Activated CD4-positive, alpha-beta T cell treated with anti-CD3 and anti-CD28 coated beads, Interleukin-2, amount 50 U/mL, for 24 hours (primary cell): ENCODE data around the gene TDP2.
"Not testable (repeated sequence)": the region's sequence is repeated elsewhere in the genome, so short reads cannot be mapped to it uniquely, and the experiment has no call there.

ENCODE experiments used
- DNase-seq, 2 donors: peaks; one replicate each; pipeline ENCODE4 v3.0.0-alpha.2; 2020; ENCODE audit warnings: low read depth in 1 of 2, low spot score in 1 of 2

The TDP2 gene

DNA sequence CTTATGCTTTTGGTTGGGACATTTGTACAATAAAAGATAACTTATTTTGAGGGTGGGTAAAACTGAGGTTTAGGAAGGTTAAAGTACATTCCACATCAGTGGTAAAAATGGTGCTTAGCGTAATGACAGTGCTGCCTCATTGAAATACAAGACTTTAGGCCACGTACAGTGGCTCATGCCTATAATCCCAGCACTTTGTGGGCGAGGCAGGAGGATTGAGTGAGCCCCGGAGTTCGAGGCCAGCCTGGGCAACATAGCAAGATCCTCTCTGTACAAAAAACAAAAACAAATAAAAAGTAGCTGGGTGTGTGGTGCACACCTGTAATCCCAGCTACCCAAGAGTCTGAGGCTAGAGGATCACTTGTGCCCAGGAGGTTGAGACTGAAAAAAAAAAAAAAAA, 18.4 kb downstream of the TDP2 start:
- DNase-seq: no peak

DNA sequence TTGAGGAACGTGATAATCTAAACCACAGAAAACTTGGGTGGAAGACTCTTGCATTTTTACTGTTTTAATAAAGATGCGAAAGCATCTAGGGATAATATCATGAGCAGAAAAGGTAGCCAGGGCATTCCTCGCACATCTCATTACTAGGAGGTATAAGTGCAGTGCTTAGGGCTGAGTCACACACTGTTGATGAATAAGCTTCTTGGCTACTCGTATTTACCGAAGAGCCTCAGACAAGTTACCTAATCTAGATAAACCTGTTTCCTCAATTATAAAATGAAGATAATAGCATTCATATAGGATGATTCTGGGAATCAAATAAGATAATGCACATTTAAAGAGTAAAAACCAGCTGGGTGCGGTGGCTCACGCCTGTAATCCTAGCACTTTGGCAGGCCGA, 19.9 kb downstream of the TDP2 start:
- no peak for DNase-seq

DNA sequence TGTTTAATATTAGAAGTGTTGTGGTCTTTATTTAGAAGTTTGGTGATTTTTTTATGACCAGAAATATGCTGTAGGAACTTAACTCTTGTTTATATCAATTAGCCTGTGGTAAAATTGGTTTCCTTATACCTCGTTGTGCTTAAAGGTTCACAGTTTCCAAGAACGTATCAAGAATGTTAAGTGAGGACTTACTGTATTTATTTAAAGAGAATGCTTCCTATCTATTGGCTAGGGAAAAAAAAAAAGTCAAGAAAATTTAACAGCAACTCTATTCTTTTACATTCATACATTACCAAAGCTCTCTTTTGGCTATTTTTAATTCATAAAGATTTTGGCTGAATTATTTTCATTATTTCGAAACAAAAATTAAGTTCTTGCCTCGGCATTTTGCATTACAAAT, 22.3 kb downstream of the TDP2 start:
- no peak for DNase-seq

DNA sequence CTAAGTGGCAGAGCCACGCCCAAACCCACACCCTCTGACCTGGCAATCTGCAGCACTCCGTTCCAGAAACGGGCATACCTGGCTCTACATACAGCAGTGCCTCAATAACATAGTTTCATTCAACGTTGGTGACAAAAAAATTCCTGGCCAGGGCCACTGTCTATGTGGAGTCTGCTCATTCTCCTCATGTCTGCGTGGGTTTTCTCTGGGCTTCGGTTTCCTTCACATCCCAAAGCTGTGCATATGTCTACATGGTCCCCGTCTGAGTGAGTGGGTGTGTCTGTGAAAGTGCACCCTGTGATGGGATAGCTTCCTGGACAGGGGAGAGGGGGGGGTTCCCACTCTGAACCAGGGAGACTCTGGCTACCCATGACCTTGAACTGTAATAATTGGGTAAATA, 22.8 kb downstream of the TDP2 start:
- no peak for DNase-seq

DNA sequence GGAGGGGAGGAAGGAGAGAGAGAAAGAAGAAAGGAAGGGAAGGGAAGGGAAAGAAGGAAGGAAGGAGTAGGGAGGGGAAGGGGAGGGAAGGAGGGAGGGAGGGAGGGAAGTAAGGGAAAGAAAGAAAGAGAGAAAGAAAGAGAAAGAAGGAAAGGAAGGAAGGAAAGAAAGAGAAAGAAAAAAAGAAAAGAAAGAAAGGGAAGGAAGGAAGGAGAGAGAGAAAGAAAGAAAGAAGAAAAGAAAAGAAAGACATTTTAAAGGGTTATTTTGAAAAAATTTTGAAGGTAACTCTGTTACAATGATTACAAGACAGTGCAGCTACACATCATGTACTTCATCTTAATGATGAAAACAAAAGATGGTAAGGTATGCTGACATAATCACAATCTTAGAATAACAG, 24.6 kb downstream of the TDP2 start:
- DNase-seq: no peak

DNA sequence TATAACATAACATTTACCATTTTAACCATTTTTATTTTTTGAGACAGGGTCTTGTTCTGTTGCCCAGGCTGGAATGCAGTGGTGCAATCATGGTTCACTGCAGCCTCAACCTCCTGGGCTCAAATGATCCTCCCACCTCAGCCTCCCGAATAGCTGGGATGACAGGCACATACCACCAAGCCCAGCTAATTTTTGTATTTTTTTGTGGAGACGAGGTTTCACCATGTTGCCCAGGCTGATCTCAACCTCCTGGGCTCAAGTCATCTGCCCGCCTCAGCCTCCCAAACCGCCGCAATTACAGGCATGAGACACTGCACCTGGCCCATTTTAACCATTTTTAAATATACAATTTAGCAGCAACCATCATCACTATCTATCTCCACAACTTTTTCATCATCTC, 26.1 kb downstream of the TDP2 start:
- DNase-seq: not testable (repeated sequence)

DNA sequence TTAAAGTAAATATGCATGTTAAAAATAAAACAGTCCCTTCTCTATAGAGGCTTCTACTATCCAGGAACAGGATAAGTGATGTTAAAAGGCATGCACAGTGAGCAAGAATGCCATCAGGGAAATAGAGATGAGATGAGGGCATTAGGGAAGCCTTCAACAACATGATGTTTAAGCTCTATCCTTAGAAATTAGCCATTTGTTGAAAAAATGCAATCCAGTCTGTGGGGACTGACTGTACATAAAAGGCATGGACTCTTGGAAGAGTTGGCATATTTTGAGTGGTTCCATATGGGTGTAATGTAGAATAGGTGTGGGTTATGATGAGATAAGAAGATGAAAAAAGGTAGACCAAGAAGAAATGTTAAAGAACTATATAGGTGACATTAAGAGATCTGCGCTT, 26.5 kb downstream of the TDP2 start:
- DNase-seq: no peak

DNA sequence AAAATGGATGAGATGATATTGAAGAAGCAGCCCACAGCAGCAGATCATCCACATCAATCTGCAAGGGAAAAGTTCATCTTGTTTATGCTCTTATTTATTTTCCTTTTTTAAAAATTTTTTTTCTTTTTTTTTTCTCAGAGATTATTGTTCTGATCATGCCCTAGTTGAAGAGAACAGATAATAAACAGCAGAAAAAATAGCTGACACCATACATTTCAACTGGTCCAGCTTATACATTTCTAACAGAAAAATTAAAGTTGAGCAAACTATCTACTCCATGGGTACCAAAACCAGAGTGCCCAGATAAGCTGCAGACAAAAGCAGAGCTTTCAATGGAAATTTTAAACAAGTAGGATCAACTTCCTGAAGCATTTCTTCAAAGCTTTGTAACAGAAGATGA, 30.0 kb downstream of the TDP2 start:
- no peak for DNase-seq

DNA sequence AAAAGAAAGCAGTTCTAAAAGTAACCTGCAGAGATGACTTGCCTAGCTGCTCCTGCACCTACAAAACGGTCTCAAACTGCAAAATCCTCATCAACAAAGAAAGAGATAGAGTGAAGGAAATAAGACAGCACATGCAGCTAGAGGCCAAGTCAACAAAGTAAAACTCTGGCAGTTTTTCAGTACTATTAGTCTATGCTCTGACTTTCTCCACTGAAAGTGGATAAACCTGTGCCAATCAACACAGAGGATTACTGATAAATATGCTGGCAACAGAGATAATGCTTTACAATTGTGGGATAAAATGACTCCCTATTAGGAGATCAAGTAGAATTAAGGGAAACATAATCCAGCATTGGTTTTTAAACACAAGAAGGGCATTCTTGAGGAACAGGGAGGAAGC, 34.1 kb downstream of the TDP2 start:
- DNase-seq: no peak

DNA sequence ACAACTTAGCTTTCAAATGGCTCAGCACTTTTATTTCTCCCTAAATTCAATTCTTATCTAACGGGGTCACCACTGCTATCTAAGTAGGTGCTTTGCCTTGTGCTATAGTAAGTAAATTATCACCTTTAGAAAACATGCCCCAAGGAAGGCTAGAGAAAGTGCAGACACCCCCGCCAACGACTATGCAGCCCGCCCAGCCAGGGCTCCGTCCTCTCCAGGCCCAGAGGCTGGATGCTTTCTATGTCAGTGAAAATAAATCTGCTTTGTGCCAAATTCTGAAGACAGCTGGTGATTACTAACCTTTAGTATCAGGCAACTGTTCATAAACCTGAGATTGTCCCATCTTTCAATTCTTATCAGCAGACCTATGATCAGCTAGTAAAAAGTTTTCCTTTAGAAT, 35.0 kb downstream of the TDP2 start:
- no peak for DNase-seq

DNA sequence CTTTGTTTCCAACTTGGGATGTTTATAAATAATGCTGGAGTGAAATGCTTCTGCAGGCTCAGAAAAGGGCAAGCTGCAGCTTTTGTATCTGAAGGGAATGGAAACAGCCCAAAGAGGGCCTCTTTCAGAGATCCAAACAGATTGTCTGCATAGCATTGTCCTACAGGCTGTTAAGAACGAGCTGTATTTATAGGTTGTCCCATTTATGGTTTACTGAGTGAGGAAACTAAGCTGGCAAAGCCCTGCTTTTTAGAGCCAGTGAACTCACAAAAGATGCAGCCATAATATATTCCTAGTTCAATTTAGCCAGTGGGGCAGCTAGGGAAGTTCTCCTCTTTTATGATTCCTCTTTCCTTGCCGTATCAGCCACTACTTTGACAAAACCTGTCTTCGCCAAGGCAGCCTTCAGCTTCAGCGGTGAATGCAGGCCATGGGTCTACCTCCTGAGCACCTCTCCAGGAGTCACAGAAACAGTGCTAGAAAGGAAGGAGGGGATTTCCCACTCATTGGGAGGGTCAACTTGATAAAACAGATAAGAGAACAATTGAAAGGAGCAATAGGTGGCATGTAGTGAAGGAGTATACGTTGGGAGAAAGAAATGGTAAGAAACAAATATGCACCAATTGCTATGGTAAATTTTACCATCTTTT, 35.7 kb downstream of the TDP2 start:
- no peak for DNase-seq

DNA sequence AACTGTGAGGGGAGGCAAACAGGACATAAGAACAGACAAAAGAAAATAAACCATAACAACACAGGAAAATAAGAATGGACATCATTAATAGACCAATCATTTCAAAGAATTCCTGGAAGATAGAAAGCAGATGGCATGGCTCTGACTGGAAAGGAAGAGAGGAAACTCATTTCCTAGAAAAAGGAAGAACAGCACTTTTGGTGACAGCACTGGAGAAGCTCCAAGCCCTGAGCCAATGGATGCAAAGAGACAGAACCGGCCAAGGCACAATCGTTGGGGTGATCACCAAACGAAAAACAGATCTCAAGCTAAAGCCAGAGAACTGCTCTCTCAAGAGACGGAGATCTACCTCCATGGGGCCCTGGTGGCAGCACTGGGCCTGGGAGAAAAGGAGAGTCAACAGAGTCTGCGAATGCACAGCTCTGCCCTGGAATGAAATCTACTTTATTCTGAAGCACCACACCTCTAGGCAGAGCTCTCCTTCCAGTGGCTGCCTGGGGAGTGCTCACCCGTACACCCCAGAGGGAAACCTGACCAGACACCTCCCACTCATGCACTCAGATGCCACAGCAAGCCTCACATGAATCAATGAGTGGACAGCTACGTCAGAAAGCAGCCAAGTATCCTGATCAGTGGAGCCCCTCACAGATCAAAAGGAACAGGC, 44.9 kb downstream of the TDP2 start:
- no peak for DNase-seq

DNA sequence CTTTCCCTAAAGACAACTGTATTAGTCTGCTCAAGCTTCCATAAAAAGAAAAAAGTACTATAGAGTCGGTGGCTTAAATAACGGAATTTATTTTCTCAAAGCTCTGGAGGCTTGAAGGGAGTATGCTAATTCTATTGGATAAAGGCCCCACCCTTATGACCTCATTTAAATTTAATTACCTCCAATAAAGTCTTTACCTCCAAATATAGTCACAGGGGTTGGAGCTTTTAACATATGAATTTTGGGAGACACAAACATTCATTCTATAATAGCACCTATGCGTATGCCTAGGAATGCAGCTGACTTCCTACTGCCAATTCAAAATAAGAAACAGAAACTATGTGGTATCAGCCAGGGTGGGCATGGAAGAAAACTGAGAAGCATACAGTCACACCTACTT, 46.1 kb downstream of the TDP2 start:
- DNase-seq: no peak

DNA sequence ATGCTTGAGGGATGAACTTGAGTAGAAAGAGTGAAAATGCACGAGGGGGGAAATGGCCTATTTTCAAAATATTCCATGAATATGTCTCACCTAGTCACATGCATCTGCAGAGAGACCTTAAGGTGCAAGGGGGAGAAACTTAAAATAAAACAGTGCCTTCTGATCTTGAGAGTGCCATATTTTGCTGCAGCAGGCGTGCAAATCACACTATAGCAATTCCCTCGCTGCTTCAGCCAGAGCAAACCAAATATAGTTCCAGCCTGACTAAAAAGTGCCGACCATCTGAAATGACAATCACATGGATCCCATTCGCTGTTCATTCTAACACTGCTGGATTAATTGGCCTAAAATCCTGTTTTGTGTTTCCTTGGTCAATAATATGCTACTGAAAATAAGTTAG, 47.0 kb downstream of the TDP2 start:
- no peak for DNase-seq

DNA sequence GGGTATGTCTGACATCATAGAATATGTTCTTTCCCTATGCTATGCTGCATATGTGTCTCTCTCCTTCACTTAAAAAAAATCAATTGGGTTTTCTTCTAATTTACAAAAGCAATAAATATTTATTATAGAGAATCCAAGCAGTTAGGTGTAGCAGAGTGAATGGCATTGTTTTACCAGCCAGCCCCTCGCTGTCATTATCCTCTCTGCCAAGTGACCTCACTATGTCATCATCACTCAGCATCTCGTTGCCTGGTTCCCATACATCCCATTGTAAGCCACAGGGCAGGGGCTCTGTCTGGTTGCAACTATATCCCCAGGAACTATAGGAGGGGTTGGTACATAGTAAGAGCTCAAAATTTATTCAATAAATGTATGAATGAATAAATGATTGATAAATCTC, 52.1 kb downstream of the TDP2 start:
- DNase-seq: no peak

DNA sequence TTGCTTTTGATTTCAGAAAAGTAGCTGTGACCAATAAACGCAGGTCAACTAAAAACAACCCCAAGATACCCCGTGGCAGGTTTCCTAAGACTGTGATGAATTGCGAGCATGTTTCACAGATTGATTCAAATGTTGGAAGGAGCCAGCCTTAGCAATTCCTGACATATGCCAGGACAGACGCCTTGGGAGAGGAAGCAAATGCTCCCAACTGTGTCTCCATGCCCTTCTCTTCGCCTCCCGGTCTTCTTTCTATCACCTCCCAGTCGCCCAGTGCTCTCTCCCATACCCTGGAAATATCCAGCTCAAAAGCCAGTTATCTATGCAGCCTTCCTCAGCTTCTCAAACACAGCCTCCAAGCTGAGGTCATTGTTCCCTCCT, 52.7 kb downstream of the TDP2 start:
- DNase-seq: no peak

DNA sequence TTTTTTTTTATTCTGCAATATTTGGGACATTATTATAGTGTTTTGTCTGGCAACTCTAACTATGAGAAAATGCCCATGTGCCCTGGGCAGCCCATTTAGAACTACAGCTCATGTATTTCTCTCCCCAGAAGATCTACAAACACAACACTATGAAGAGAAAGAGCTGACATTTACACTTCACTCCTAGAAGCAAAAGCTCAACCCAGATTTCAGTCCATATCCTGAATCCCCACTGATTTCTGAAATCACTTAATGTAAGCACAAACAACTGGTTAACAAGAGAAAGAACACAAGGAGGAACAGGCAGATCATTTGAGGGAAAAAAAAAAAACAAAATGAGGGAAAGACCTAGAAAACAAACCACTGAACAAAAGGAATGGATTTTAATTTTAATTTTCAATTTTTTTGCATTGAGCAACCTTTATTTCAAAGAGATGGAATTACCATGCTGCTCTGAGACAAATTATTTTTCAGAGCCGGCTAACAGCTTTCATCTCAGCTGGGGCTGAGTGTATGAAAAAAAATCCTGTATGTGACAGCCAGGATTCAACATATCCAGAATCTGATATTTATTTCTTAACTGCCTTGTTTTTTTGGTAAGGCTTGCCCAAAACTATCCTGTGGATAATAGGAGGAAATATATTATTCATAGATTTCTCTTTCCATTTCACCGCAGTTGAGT, 53.2 kb downstream of the TDP2 start:
- no peak for DNase-seq

DNA sequence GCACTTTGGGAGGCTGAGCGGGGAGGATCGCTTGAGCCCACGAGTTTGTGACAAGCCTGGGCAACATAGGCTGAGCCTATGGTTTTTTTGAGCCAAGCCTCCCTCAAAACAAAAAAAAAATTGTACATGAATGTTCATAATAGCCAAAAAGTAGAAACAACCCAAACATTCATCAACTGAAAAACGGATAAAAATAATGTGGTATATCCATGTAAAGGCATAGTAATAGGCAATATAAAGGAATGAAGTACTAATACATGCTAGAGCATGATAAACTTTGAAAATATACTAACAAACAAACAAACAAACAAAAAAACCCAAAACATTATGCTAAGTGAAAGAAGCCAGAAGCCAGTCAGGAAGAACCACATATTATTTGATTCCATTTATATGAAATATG, 56.0 kb downstream of the TDP2 start:
- no peak for DNase-seq

DNA sequence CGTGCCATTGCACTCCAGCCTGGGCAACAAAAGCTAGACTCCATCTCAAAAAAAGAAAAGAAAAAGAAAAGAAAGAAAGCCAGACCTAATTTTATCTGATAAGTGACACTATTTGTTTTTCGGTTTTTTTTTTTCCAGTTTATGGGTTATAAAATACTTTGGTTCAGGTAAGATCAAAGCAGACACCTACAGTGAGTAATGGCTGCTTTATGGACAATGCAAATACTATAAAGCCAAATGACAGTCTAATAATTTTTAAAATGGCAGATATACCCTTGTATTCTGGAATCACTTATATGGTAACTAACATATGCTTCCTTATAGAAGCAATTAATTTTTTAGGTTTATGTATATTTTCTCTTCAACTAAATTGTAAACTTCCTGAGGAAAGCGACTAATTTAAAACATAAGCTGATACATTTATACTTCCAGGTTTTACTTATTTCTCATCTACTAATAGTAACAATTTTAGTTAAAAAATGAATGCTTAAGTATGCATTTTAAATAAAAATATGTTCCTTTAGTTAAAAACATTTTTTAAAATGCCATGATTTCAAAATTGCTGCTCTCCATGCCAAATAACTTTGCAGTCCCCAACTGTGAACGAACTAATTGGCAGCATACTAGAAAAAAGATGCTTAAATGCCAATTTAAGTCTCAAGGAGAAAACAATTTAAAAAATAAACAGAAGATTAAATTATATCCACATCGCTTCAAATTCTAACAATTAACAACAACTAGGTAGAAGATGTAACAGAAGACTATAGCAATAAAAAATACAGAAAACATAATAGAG, 59.2 kb downstream of the TDP2 start:
- no peak for DNase-seq

DNA sequence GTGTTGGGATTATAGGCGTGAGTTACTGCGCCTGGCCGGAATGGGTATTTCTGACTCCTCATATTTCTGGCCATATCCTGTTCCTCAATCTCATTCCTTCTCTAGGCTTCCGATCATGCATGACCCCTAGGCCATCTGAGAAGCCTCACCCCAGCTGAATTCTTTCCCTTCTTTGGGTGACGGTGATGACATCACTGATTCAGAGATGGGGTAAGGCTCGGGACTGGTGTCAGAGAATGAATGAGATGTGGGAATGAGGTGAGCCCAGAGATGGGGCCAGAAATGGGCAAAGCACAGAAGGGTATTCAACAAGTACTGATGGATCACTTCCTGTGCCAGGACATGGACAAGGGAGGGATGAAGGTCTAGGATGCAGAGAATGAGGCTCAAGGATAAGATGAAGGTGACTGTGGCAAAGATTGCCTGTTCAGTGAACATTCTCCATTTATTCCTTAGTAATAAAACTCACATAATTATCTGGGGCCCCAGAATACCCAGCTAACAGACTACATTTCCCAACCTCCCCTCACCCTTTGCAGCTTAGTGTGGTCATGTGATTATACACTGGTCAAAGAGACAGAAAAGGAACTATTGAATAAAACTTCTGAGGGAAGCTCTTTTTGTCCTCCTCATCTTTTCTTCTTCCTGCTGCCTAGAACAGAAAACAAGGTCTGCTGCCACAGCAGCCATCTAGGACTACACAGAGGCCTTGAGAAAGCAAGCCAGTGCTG, 60.3 kb downstream of the TDP2 start:
- DNase-seq: no peak

DNA sequence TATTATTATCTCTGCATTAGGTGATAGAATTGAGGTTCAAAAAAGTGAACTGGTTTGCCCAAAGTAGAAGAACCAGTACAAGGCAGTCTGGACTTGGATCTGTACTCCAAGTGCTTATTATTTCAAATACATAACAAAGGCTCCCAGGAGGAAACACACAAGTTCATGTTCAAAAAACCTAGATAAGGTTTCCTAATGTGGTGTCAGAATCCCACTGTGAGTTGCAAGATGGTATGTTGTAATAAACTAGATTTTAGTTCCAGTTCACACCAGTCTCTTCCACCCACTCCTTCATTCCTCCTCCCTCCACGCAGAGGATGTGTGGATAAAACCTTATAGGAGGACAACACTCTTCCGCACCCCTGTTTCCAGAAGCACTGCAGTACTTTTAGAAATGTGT, 63.5 kb downstream of the TDP2 start:
- DNase-seq: no peak
